WTC11 (cell line): ENCODE measurements around the gene SKI. TPM values are rescaled to one million over a fixed set of nuclear protein-coding genes. Genes with fewer than 3 reads are reported as not detected.

Experiments used
- ATAC-seq: fragments of 200-7000 bp; cut with Tn5 transposase; 2 replicates; pipeline ENCODE4 v1.10.0; 2021; ENCODE audit warnings: mild to moderate bottlenecking, moderate library complexity
- CTCF ChIA-PET: fragments of 300-600 bp; sonication (Branson Sonifier 250); formaldehyde crosslinking; loops from one replicate; lab custom pipeline; 2021; ENCODE audit warnings: antibody characterized with exemption; lab: Charles Lee
- POLR2A ChIA-PET: fragments of 350-600 bp; sonication (Branson Sonifier 250); formaldehyde crosslinking; loops from one replicate; lab custom pipeline; 2021; ENCODE audit warnings: antibody characterized with exemption; lab: Charles Lee
- DNase-seq: peaks from one replicate; pipeline ENCODE4 v3.0.0; 2021; ENCODE audit warnings: low spot score
- H3K27ac Mint-ChIP-seq: 2 replicates; pipeline ENCODE4 v1.8.0; 2021; ENCODE audit warnings: mixed read lengths
- H3K27me3 Mint-ChIP-seq: 2 replicates; pipeline ENCODE4 v1.8.0; 2021; ENCODE audit warnings: low read depth, mild to moderate bottlenecking, moderate library complexity, mixed read lengths
- H3K36me3 Mint-ChIP-seq: 2 replicates; pipeline ENCODE4 v1.8.0; 2021; ENCODE audit warnings: mixed read lengths
- H3K4me1 Mint-ChIP-seq: 2 replicates; pipeline ENCODE4 v1.8.0; 2022; ENCODE audit warnings: mixed read lengths
- H3K4me3 Mint-ChIP-seq: 2 replicates; pipeline ENCODE4 v1.8.0; 2021; ENCODE audit warnings: mild to moderate bottlenecking, moderate library complexity, mixed read lengths
- H3K9me3 Mint-ChIP-seq: 2 replicates; pipeline ENCODE4 v1.8.0; 2021; ENCODE audit warnings: mixed read lengths
- AR ChIP-seq: fragments of 250-450 bp; sonication (Bioruptor Pico); IDR thresholded peaks from 2 replicates; pipeline ENCODE4 v1.9.0; 2021; ENCODE audit warnings: mild to moderate bottlenecking
- CREM ChIP-seq: sonication (generic); formaldehyde crosslinking; IDR thresholded peaks from 2 replicates; pipeline ENCODE4 v1.8.1; 2022; ENCODE audit warnings: mild to moderate bottlenecking, missing genetic modification reagents, moderate library complexity
- E2F1 ChIP-seq: sonication (generic); formaldehyde crosslinking; IDR thresholded peaks from 2 replicates; pipeline ENCODE4 v1.8.0; 2022; ENCODE audit warnings: mild to moderate bottlenecking, missing genetic modification reagents
- FOXJ3 ChIP-seq: sonication (generic); formaldehyde crosslinking; IDR thresholded peaks from 2 replicates; pipeline ENCODE4 v1.9.0; 2021; ENCODE audit warnings: missing genetic modification reagents, mild to moderate bottlenecking, borderline replicate concordance
- GABPB1 ChIP-seq: sonication (generic); formaldehyde crosslinking; IDR thresholded peaks from 2 replicates; pipeline ENCODE4 v1.8.1; 2023; ENCODE audit warnings: mild to moderate bottlenecking, missing genetic modification reagents
- IRF1 ChIP-seq: sonication (generic); formaldehyde crosslinking; IDR thresholded peaks from 2 replicates; pipeline ENCODE4 v1.8.0; 2023; ENCODE audit warnings: missing genetic modification reagents
- JUN ChIP-seq: sonication (generic); formaldehyde crosslinking; IDR thresholded peaks from 2 replicates; pipeline ENCODE4 v1.8.0; 2023; ENCODE audit warnings: mild to moderate bottlenecking, missing genetic modification reagents
- MXD4 ChIP-seq: fragments of 250-450 bp; sonication (Bioruptor Pico); IDR thresholded peaks from 2 replicates; pipeline ENCODE4 v1.8.0; 2021; ENCODE audit warnings: mild to moderate bottlenecking, moderate library complexity, borderline replicate concordance
- RELA ChIP-seq: sonication (generic); formaldehyde crosslinking; IDR thresholded peaks from 2 replicates; pipeline ENCODE4 v1.8.1; 2022; ENCODE audit warnings: missing genetic modification reagents, mild to moderate bottlenecking, borderline replicate concordance
- SMAD4 ChIP-seq: sonication (generic); formaldehyde crosslinking; IDR thresholded peaks from 2 replicates; pipeline ENCODE4 v1.8.0; 2022; ENCODE audit warnings: mild to moderate bottlenecking, missing genetic modification reagents
- SOX15 ChIP-seq: fragments of 250-450 bp; sonication (Bioruptor Pico); IDR thresholded peaks from 2 replicates; pipeline ENCODE4 v1.9.0; 2021; ENCODE audit warnings: mild to moderate bottlenecking
- ZNF138 ChIP-seq: sonication (generic); formaldehyde crosslinking; conservative IDR thresholded peaks from 2 replicates; pipeline ENCODE4 v1.8.1; 2022; ENCODE audit warnings: mild to moderate bottlenecking, moderate library complexity, missing genetic modification reagents
- ZNF416 ChIP-seq: fragments of 250-450 bp; sonication (Bioruptor Pico); IDR thresholded peaks from 2 replicates; pipeline ENCODE4 v1.9.0; 2021; ENCODE audit warnings: mild to moderate bottlenecking, inconsistent platforms
- ZNF532 ChIP-seq: fragments of 250-450 bp; sonication (Bioruptor Pico); IDR thresholded peaks from 2 replicates; pipeline ENCODE4 v1.9.0; 2021; ENCODE audit warnings: mild to moderate bottlenecking, borderline replicate concordance
- total RNA-seq: library from RNA; stranded (reverse); gene quantifications from 3 replicates; pipeline ENCODE4 v1.2.3, GENCODE V29; 2021
- TF ChIP-seq, protein P1 (sequence below): sonication (generic); formaldehyde crosslinking; IDR thresholded peaks from 2 replicates; pipeline ENCODE4 v1.8.0; 2022; ENCODE audit warnings: mild to moderate bottlenecking, missing genetic modification reagents
- TF ChIP-seq, protein P2 (sequence below): sonication (generic); formaldehyde crosslinking; IDR thresholded peaks from 2 replicates; pipeline ENCODE4 v1.8.1; 2022; ENCODE audit warnings: missing genetic modification reagents, borderline replicate concordance

SKI gene
- total RNA-seq, 1 experiment from 2014 or later, result 88.6 TPM

DNA sequence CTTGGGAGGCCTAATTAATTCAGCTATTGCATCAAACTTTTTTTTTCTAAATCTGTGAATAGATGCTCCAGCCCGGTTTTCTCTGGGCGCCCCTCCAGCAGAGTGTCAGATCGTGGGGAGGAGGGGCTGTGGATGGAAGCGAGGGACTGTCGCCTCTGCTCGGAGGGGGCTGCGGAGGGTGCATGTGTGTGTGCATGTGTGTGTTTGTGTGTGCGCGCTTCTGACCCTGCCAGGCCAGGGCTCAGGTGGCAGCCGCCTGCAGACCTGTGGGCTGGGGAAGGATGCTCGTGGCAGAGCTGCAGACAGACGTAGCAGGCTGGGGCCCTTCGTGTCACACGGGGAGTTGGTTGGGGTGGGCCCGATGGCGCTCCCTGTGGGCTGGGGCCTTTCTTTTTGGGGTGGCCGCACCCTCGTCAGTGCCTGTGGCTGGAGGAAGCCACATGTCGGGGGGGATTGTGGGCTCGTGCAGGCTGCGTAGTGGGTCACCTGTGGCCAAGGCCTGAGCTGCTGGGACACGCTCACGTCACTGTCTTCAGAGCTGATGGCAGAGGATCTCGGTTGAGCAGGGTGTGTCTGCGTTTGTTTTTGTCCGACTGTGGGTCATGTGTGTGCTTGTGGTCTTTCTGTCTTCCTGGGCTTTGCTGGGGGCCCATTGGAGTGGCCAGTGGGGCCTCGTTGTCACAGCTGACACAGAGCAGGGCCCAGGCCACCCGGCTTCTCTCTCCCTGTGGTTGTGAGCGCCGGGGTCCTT is 2.8 kb downstream of the SKI start:
- peaks cover 50% of the 10 kb centered on the region for H3K4me1 Mint-ChIP-seq
- H3K36me3 Mint-ChIP-seq, result no peaks in the 10 kb centered on the region
- H3K9me3 Mint-ChIP-seq, result no peaks in the 10 kb centered on the region
- H3K27me3 Mint-ChIP-seq, result no peaks in the 10 kb centered on the region
- H3K27ac Mint-ChIP-seq, result peak overlapping the region; percentile 95
- TF ChIP-seq IRF1 (CRISPR knock-in tag), result no peak
- TF ChIP-seq, protein P1, sequence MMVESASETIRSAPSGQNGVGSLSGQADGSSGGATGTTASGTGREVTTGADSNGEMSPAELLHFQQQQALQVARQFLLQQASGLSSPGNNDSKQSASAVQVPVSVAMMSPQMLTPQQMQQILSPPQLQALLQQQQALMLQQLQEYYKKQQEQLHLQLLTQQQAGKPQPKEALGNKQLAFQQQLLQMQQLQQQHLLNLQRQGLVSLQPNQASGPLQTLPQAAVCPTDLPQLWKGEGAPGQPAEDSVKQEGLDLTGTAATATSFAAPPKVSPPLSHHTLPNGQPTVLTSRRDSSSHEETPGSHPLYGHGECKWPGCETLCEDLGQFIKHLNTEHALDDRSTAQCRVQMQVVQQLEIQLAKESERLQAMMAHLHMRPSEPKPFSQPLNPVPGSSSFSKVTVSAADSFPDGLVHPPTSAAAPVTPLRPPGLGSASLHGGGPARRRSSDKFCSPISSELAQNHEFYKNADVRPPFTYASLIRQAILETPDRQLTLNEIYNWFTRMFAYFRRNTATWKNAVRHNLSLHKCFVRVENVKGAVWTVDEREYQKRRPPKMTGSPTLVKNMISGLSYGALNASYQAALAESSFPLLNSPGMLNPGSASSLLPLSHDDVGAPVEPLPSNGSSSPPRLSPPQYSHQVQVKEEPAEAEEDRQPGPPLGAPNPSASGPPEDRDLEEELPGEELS, result no peak
- no peak for TF ChIP-seq ZNF416 (CRISPR knock-in tag)
- TF ChIP-seq FOXJ3 (CRISPR knock-in tag), result no peak
- no peak for TF ChIP-seq E2F1 (CRISPR knock-in tag)
- no peak for TF ChIP-seq SOX15
- TF ChIP-seq, protein P2, sequence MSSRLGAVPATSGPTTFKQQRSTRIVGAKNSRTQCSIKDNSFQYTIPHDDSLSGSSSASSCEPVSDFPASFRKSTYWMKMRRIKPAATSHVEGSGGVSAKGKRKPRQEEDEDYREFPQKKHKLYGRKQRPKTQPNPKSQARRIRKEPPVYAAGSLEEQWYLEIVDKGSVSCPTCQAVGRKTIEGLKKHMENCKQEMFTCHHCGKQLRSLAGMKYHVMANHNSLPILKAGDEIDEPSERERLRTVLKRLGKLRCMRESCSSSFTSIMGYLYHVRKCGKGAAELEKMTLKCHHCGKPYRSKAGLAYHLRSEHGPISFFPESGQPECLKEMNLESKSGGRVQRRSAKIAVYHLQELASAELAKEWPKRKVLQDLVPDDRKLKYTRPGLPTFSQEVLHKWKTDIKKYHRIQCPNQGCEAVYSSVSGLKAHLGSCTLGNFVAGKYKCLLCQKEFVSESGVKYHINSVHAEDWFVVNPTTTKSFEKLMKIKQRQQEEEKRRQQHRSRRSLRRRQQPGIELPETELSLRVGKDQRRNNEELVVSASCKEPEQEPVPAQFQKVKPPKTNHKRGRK (CRISPR knock-in tag), result no peak
- no peak for TF ChIP-seq CREM
- no peak for TF ChIP-seq AR
- no peak for TF ChIP-seq JUN
- TF ChIP-seq SMAD4, result no peak
- no peak for TF ChIP-seq ZNF532 (CRISPR knock-in tag)
- no peak for TF ChIP-seq MXD4 (CRISPR knock-in tag)
- TF ChIP-seq ZNF138 (CRISPR knock-in tag), result no peak
- TF ChIP-seq RELA (CRISPR knock-in tag), result no peak
- TF ChIP-seq GABPB1 (CRISPR knock-in tag), result no peak
- no peak for DNase-seq
- POLR2A ChIA-PET, result interaction anchor here (1.1 to 1.4 kb wide), 2 partner anchors 17 to 25 kb away, joined by 3 to 4 read pairs; no protein-coding TSS in a partner anchor
- H3K4me3 Mint-ChIP-seq, result peak overlapping the region; percentile 96
- ATAC-seq, result no peak
- CTCF ChIA-PET, result interaction anchor here (1.0 to 5.1 kb wide), 4 partner anchors 36 to 151 kb away, joined by 5 to 28 read pairs (median 8); partner anchors contain the start of gene FAAP20
